Mucosa of gallbladder (tissue), 1 donor: Measurements from ENCODE around the gene EFCAB6. TPM values are rescaled to one million over a fixed set of nuclear protein-coding genes. Genes with fewer than 3 reads are reported as not detected.

ENCODE experiments used
- DNase-seq: peaks from one replicate; pipeline ENCODE4 v3.0.0-alpha.2; 2020; ENCODE audit warnings: low spot score
- total RNA-seq: library from RNA; stranded (reverse); gene quantifications from one replicate; pipeline ENCODE4 v1.2.1, GENCODE V29; 2021
- donor health status: DM: no; HTN: no; CAD: no.

EFCAB6 gene
- total RNA-seq, 1 donor from 2014 or later, result 4.1 TPM

- no peak for DNase-seq
Observed at GRCh38 chr22:43484227-43484626, 327.9 kb downstream of the EFCAB6 start.

DNA sequence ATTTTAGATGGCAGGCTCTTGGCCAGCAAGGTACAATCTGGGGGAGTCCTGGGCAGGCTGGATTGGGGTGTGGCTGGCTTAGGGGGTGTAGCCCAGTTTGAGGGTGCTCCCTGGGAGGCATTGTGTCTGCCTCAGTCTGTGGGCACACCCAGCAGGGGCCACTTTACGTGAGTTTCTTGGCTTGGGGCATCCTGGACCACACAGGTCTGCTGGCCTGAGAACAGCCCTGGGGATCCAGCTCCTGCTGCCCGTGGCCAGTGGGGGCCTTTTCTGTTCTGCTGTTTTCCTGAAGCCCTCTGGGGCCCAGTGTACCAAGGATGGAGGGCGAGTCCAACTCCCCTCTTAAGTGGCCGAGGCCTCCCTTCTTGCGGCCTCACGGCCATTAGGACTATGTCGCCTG is 328.4 kb downstream of the EFCAB6 start:
- no peak for DNase-seq

- DNase-seq, result no peak
Observed at GRCh38 chr22:43483266-43483665, 328.8 kb downstream of the EFCAB6 start.

DNA sequence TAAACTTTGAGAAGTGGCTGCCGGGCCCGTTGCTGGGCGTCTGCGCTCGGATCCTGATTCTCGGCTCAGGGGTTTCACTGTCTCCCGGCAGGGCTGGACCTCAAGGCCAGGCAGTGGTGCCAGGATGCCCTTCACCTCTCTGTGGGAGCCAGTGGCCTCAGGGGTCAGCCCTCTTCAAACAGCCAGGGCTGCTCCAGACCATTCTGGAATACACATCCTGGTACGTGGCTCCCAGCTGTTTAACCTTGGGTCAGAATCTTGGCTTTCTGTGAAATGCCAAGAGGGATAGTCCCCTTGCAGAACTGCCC is 329.8 kb downstream of the EFCAB6 start:
- DNase-seq, result no peak

DNA sequence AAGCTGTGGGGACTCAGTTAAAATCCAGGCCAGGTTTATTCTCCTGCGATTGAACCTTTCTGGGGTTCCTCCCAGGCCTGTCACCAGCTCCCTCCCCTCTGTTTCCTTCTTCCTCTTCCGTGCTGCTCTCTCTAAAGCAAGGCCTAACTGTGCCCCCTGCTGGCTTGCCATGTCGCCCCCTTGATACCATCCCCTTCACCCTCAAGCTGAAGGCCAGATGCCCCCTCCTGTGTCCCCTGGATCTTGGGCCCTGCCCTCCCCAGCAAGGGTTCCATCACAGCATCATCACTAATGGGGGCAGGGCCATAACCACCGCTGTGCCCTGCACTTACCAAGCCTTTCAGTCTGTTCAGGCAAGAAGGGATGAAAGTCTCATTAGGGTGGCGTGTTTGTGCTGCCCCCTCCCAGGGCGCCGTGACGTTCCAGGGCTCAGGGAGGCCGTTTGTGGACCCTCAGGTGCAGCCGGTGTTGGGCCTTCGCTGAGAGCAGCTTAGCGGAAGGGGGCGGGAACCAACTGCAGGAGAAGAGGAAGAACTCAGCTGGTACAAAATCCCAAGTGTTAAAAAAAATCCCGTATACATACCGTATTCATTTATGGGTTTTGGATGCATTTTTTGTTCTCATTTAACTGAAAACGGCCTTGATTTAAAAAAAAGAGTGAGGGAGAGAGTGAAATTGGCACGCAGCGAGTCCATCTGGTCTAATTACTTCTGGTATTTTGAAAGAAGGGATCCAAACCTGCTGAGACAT is 330.4 kb downstream of the EFCAB6 start:
- DNase-seq, result no peak

DNA sequence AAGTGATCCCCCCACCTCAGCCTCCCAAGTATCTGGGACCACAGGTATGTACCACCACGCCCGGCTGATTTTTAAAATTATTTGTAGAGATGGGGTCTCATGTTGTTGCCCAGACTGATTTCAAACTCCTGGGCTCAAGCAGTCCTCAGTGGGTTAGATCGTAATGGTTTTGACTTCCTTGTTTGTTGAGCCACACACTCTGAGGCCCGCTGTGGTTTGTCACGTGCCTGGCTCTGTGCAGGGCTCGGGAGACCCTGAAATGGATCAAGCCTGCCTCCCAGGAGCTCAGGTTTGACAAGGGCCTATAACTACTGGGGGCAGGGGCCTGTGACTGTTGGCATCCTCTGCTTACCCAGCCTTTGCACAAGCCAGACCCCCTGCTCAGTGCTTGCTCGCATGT is 332.1 kb downstream of the EFCAB6 start:
- no peak for DNase-seq

DNA sequence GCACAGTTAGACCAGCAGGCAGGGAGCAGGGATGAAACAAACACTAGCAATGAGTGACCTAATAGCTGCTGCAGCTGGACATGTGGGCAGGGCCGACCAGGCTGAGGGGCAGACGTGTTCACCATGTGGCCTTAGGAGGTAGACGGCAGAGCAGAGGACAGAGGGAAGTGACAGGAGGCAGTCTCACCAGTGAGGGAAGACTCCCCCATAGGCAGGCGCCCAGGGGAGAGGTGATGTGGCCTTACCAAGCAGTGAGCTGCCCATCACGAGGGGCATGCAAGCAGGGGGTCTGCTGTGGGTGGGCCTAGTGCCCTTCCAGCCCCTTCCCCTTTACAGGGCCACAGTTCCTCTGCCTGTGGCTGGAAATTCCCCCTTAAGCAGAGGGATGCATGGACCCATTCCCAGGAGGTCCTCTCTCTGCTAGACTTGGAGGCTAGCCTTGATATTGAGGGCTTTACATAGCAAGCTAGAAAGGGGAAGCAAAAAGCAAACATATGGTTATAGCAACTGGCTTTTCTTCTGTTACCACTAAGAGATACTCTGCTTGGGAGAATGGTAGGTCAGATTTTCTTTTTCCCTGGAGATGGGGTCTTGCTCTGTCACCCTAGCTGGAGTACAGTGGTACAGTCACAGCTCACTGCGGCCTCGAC is 332.7 kb downstream of the EFCAB6 start:
- no peak for DNase-seq

Other genes with a start within 250 kb of the EFCAB6 start
- 0.43 TPM for gene SULT4A1, start 50.2 kb upstream of the EFCAB6 start, total RNA-seq
- not detected for gene PNPLA5, start 79.7 kb upstream of the EFCAB6 start, total RNA-seq
- 11.4 TPM for gene PNPLA3, start 111.5 kb upstream of the EFCAB6 start, total RNA-seq
- gene SAMM50, start 143.1 kb upstream of the EFCAB6 start, total RNA-seq, result 51.8 TPM
- gene PARVB, start 212.0 kb upstream of the EFCAB6 start, total RNA-seq, result 16.5 TPM